Heart left ventricle (tissue), 16 donors: ENCODE results near the gene ELMOD1. TPM values are rescaled to one million over a fixed set of nuclear protein-coding genes. Genes with fewer than 3 reads are reported as not detected.

Source experiments
- ATAC-seq, 4 donors: fragments of 200-7000 bp; cut with Tn5 transposase; one replicate each; pipeline ENCODE4 v1.9.1; 2020 to 2022; ENCODE audit warnings: moderate library complexity in 4 of 4, mild to moderate bottlenecking in 3 of 4, moderate number of reproducible peaks in 1 of 4
- DNase-seq, 5 donors: peaks; one replicate each; pipeline ENCODE4 v3.0.0-alpha.2; 2020
- H3K27ac ChIP-seq, 12 donors: fragments of 200-600 bp; sonication (generic) in 4 of 12; one replicate each; pipeline versions ENCODE4 v1.5.0 to v1.8.0; 2016 to 2022; ENCODE audit warnings: mild to moderate bottlenecking in 2 of 12
- H3K27me3 ChIP-seq, 9 donors: fragments of 200-600 bp; sonication (generic) in 2 of 9; one replicate each; pipeline versions ENCODE4 v1.5.1 to v1.8.0; 2016 to 2022; ENCODE audit warnings: mild to moderate bottlenecking in 3 of 9
- H3K36me3 ChIP-seq, 9 donors: fragments of 200-600 bp; sonication (generic) in 2 of 9; one replicate each; pipeline versions ENCODE4 v1.5.0 to v1.8.0; 2018 to 2022; ENCODE audit warnings: mild to moderate bottlenecking in 2 of 9
- H3K4me1 ChIP-seq, 12 donors: fragments of 200-600 bp; sonication (generic) in 4 of 12; one replicate each; pipeline versions ENCODE4 v1.5.0 to v1.8.0; 2016 to 2022; ENCODE audit warnings: mild to moderate bottlenecking in 3 of 12
- H3K4me3 ChIP-seq, 12 donors: fragments of 200-600 bp; sonication (generic) in 4 of 12; one replicate each; pipeline versions ENCODE4 v1.5.0 to v1.8.0; 2017 to 2022; ENCODE audit warnings: mild to moderate bottlenecking in 9 of 12, moderate library complexity in 4 of 12
- H3K9me3 ChIP-seq, 12 donors: fragments of 200-600 bp; sonication (generic) in 4 of 12; one replicate each; pipeline versions ENCODE4 v1.5.0 to v1.8.0; 2016 to 2022; ENCODE audit warnings: mild to moderate bottlenecking in 1 of 12
- CTCF ChIP-seq, 12 donors: fragments of 200-600 bp; sonication (generic) in 4 of 12; IDR thresholded peaks; one replicate each; pipeline versions ENCODE4 v1.5.0 to v1.8.0; 2018 to 2022; ENCODE audit warnings: antibody characterized with exemption in 12 of 12, mild to moderate bottlenecking in 5 of 12
- POLR2A ChIP-seq, 2 donors: fragments of 450-650 bp; IDR thresholded peaks; one replicate each; pipeline ENCODE4 v1.6.1; 2017; ENCODE audit warnings: antibody characterized with exemption in 2 of 2, mild to moderate bottlenecking in 2 of 2, moderate library complexity in 2 of 2
- WGBS, 4 donors: extraction: QIAGEN DNeasy Blood & Tissue Kit in 2 of 4; methylation state at CpG; one replicate each; pipeline versions ENCODE4 v1.1.5 to v1.1.7; 2013 to 2018; 5-methylcytosine and 5-hydroxymethylcytosine counted together
- intact Hi-C, 10 donors: fragments of 100-400 bp; cut with DNase I; formaldehyde crosslinking; loops; one replicate each; pipeline versions ENCODE4 v1.11.1 to v1.14.2; 2022
- polyA plus RNA-seq, 2 donors: library from polyadenylated mRNA; stranded (reverse); fragments of 200-250 nt; gene quantifications; one replicate each; pipeline ENCODE4 v1.2.3, GENCODE V29; 2013
- total RNA-seq, 9 donors: library from RNA; depleted of rRNA in 2 of 9; stranded (reverse); fragments of >200 nt in 2 of 9; fragmentation: NEBNext Ultra II Directional in 3 of 9; extraction: Animal tissue kit (Norgen Biotek cat#: 25700) in 3 of 9; gene quantifications; one replicate each; pipeline versions ENCODE4 v1.1.0 to v1.2.4, GENCODE V29; 2016 to 2023
- donor health status: ischemic (EF 13 %, LVEDD 7.1; RV severe dilation, severe dysfunction).
- donor health status: healthy with polysubstance abuse.
- donor health status: DM: no; HTN: yes; CAD: no.
- donor health status: DM: no; HTN: no; CAD: no.
- donor health status: ischemic (EF 25% LVEDD 6.9; RV normal size, moderate dysfunction).
- donor health status: ischemic (EF 25% LVEDD 5.7; RV mildly dilated, moderate dysfunction).
- donor health status: healthy.
- donor health status: DM: yes; HTN: yes; CAD: no.
- donor health status: ischemic (EF 35%, LVEDD 5.7; RV mildly dilated, moderate dysfunction).
- donor health status: nonischemic (EF 11% LVEDD 7.7; RV severe dilation, severe dysfunction).
- donor health status: DM: yes; HTN: yes; CAD: no.
- donor health status: PGD.
- donor health status: ischemic (EF 29% LVEDD 5.4; RV normal size, mild dysfunction).
- donor health status: nonischemic (EF 23%, LVEDD 6.1; RV moderate dilation, normal function).

The ELMOD1 gene
- total and polyA plus RNA-seq, 11 donors, result 0.12 to 0.75 (median 0.30) TPM; not detected in 2

GRCh38 chr11:107705027-107705426 is 114.1 kb downstream of the ELMOD1 start:
- intact Hi-C loops, result no loop called here
- peaks cover 0 to 9% (median 0%) of the 10 kb centered on the region in 9 donors for H3K27me3 ChIP-seq
- no peaks in the 10 kb centered on the region for H3K9me3 ChIP-seq
- H3K4me1 ChIP-seq, result no peaks in the 10 kb centered on the region
- DNase-seq (no peak), ATAC-seq (peak in 1 of 4 donors; percentile 47)
- no peaks in the 10 kb centered on the region for H3K36me3 ChIP-seq
- no peak overlapping the region for H3K4me3 ChIP-seq
- TF ChIP-seq CTCF (IDR thresholded peaks at IDR 0.05) (no peak), POLR2A (IDR thresholded peaks at IDR 0.05) (no peak)
- WGBS, 4 donors, result 75 to 88% (median 83%) methylated on average over 2 of the region's 2 CpGs
- H3K27ac ChIP-seq, result no peak overlapping the region

GRCh38 chr11:107706531-107706930 is 115.6 kb downstream of the ELMOD1 start:
- no peak for DNase-seq
- no peaks in the 10 kb centered on the region for H3K4me1 ChIP-seq
- WGBS, 4 donors, result 47 to 64% (median 60%) methylated on average over 2 of the region's 2 CpGs
- no peaks in the 10 kb centered on the region for H3K9me3 ChIP-seq
- intact Hi-C loops, result no loop called here
- no peak overlapping the region for H3K4me3 ChIP-seq
- ATAC-seq, result no peak
- H3K27me3 ChIP-seq, result peaks cover 0 to 3% (median 0%) of the 10 kb centered on the region in 9 donors
- TF ChIP-seq CTCF (IDR thresholded peaks at IDR 0.05), result no peak
- no peak for TF ChIP-seq POLR2A (IDR thresholded peaks at IDR 0.05)
- no peaks in the 10 kb centered on the region for H3K36me3 ChIP-seq
- H3K27ac ChIP-seq, result no peak overlapping the region

- Histone ChIP-seq H3K4me1 (no peaks in the 10 kb centered on the region), H3K36me3 (no peaks in the 10 kb centered on the region), H3K9me3 (no peaks in the 10 kb centered on the region), H3K27me3 (peaks cover 0 to 4% (median 0%) of the 10 kb centered on the region in 9 donors), H3K27ac (no peak overlapping the region), H3K4me3 (no peak overlapping the region)
- no peak for ATAC-seq
- WGBS, 4 donors, result 74 to 82% (median 75%) methylated on average over 3 of the region's 3 CpGs
- intact Hi-C loops, result no loop called here
- no peak for TF ChIP-seq CTCF (IDR thresholded peaks at IDR 0.05)
- no peak for TF ChIP-seq POLR2A (IDR thresholded peaks at IDR 0.05)
- no peak for DNase-seq
These were observed 116.3 kb downstream of the ELMOD1 start for GRCh38 chr11:107707215-107707671.

- DNase-seq, result no peak
- ATAC-seq, result no peak
- intact Hi-C loops, result no loop called here
- WGBS, 4 donors, result 38 to 47% (median 44%) methylated on average over 4 of the region's 4 CpGs
- Histone ChIP-seq H3K27ac (no peak overlapping the region), H3K36me3 (no peaks in the 10 kb centered on the region), H3K27me3 (peaks cover 0 to 6% (median 0%) of the 10 kb centered on the region in 9 donors), H3K4me3 (no peak overlapping the region), H3K4me1 (peaks cover 0 to under 1% (median 0%) of the 10 kb centered on the region in 12 donors), H3K9me3 (no peaks in the 10 kb centered on the region)
- TF ChIP-seq CTCF (IDR thresholded peaks at IDR 0.05) (no peak), POLR2A (IDR thresholded peaks at IDR 0.05) (no peak)
These were observed 116.9 kb downstream of the ELMOD1 start for GRCh38 chr11:107707807-107708206.
